ENCODE measurements around the gene CDH12. TPM values are rescaled to one million over a fixed set of nuclear protein-coding genes. Genes with fewer than 3 reads are reported as not detected.

Gene CDH12
- total RNA-seq, 1 donor from 2014 or later, result not detected

GRCh38 chr5:22314548-22314947, 538.6 kb downstream of the CDH12 start:
- Histone ChIP-seq H3K9ac (ENCODE audit: low read length) (no peak overlapping the region), H4K20me1 (ENCODE audit: insufficient read depth, low read length) (no peaks in the 10 kb centered on the region), H3K4me2 (ENCODE audit: low read length) (no peak overlapping the region), H3K27me3 (ENCODE audit: insufficient read depth, low read length) (no peaks in the 10 kb centered on the region), H2AFZ (ENCODE audit: low read depth, low read length) (no peak overlapping the region), H3K36me3 (ENCODE audit: insufficient read depth, low read length) (no peaks in the 10 kb centered on the region), H3K27ac (ENCODE audit: low read depth, low read length) (no peak overlapping the region), H3K79me2 (ENCODE audit: insufficient read depth, low read length) (no peaks in the 10 kb centered on the region), H3K9me3 (ENCODE audit: insufficient read depth, low read depth, low read length) (no peaks in the 10 kb centered on the region), H3K4me3 (ENCODE audit: insufficient read depth, low read depth, low read length) (no peak overlapping the region), H3K4me1 (ENCODE audit: insufficient read depth, low read length) (no peaks in the 10 kb centered on the region)
- Mint-ChIP-seq H3K27me3 (ENCODE audit: low read depth, unreplicated experiment) (no peaks in the 10 kb centered on the region), H3K36me3 (ENCODE audit: low read depth, unreplicated experiment) (no peaks in the 10 kb centered on the region), H3K27ac (ENCODE audit: unreplicated experiment) (no peak overlapping the region), H3K4me3 (ENCODE audit: unreplicated experiment) (no peak overlapping the region), H3K9me3 (ENCODE audit: unreplicated experiment) (no peaks in the 10 kb centered on the region), H3K4me1 (ENCODE audit: low read depth, unreplicated experiment) (no peaks in the 10 kb centered on the region)
- DNase-seq (ENCODE audit: low read depth), result no peak
- TF ChIP-seq EZH2 (IDR thresholded peaks at IDR 0.05; ENCODE audit: insufficient read depth, low read length), result no peak
- no peak for TF ChIP-seq CTCF (IDR thresholded peaks at IDR 0.05; ENCODE audit: insufficient read depth, low read depth, low read length)
- no peak for FAIRE-seq

- TF ChIP-seq CTCF (IDR thresholded peaks at IDR 0.05; ENCODE audit: insufficient read depth, low read depth, low read length), result no peak
- TF ChIP-seq EZH2 (IDR thresholded peaks at IDR 0.05; ENCODE audit: insufficient read depth, low read length), result no peak
Measured at GRCh38 chr5:22306011-22306410, 547.1 kb downstream of the CDH12 start.

DNA sequence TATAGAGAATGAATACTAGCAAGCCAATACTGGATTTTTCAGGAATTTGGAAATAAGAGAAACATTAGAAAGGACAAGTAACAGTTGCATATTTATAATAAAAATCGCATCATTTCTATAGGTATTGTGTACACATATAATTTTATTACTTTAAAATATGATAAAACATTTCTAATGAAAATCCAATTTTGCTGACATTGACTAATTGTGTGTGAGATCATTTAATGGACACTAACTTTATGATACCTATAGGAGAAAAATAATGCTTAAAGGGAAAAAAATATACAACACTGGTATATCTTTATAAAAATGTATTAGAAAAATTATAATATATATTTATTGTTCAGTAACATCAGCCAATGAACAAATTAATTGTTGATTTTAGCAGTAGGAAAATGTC, 557.3 kb downstream of the CDH12 start:
- Histone ChIP-seq H3K27me3 (ENCODE audit: insufficient read depth, low read length) (no peaks in the 10 kb centered on the region), H3K27ac (ENCODE audit: low read depth, low read length) (no peak overlapping the region), H4K20me1 (ENCODE audit: insufficient read depth, low read length) (no peaks in the 10 kb centered on the region), H3K4me2 (ENCODE audit: low read length) (no peak overlapping the region), H3K4me3 (ENCODE audit: insufficient read depth, low read depth, low read length) (no peak overlapping the region), H2AFZ (ENCODE audit: low read depth, low read length) (no peak overlapping the region), H3K36me3 (ENCODE audit: insufficient read depth, low read length) (no peaks in the 10 kb centered on the region), H3K79me2 (ENCODE audit: insufficient read depth, low read length) (no peaks in the 10 kb centered on the region), H3K9me3 (ENCODE audit: insufficient read depth, low read depth, low read length) (no peaks in the 10 kb centered on the region), H3K4me1 (ENCODE audit: insufficient read depth, low read length) (no peaks in the 10 kb centered on the region), H3K9ac (ENCODE audit: low read length) (no peak overlapping the region)
- Mint-ChIP-seq H3K27me3 (ENCODE audit: low read depth, unreplicated experiment) (no peaks in the 10 kb centered on the region), H3K4me1 (ENCODE audit: low read depth, unreplicated experiment) (no peaks in the 10 kb centered on the region), H3K27ac (ENCODE audit: unreplicated experiment) (no peak overlapping the region), H3K4me3 (ENCODE audit: unreplicated experiment) (no peak overlapping the region), H3K36me3 (ENCODE audit: low read depth, unreplicated experiment) (no peaks in the 10 kb centered on the region), H3K9me3 (ENCODE audit: unreplicated experiment) (peaks cover 9% of the 10 kb centered on the region)
- no peak for DNase-seq (ENCODE audit: low read depth)
- TF ChIP-seq CTCF (IDR thresholded peaks at IDR 0.05; ENCODE audit: insufficient read depth, low read depth, low read length), result no peak
- no peak for TF ChIP-seq EZH2 (IDR thresholded peaks at IDR 0.05; ENCODE audit: insufficient read depth, low read length)
- FAIRE-seq, result no peak

More at GRCh38 chr5:22306011-22306410, 547.1 kb downstream of the CDH12 start:
- H3K36me3 Mint-ChIP-seq (ENCODE audit: low read depth, unreplicated experiment), result no peaks in the 10 kb centered on the region
- Histone ChIP-seq H3K4me2 (ENCODE audit: low read length) (no peak overlapping the region), H3K79me2 (ENCODE audit: insufficient read depth, low read length) (no peaks in the 10 kb centered on the region), H3K4me3 (ENCODE audit: insufficient read depth, low read depth, low read length) (no peak overlapping the region), H3K9me3 (ENCODE audit: insufficient read depth, low read depth, low read length) (no peaks in the 10 kb centered on the region), H3K27me3 (ENCODE audit: insufficient read depth, low read length) (no peaks in the 10 kb centered on the region), H2AFZ (ENCODE audit: low read depth, low read length) (no peak overlapping the region), H4K20me1 (ENCODE audit: insufficient read depth, low read length) (no peaks in the 10 kb centered on the region), H3K36me3 (ENCODE audit: insufficient read depth, low read length) (no peaks in the 10 kb centered on the region), H3K27ac (ENCODE audit: low read depth, low read length) (no peak overlapping the region), H3K9ac (ENCODE audit: low read length) (no peak overlapping the region), H3K4me1 (ENCODE audit: insufficient read depth, low read length) (no peaks in the 10 kb centered on the region)
- no peaks in the 10 kb centered on the region for H3K9me3 Mint-ChIP-seq (ENCODE audit: unreplicated experiment)
- H3K4me3 Mint-ChIP-seq (ENCODE audit: unreplicated experiment), result no peak overlapping the region
- DNase-seq (ENCODE audit: low read depth) (no peak), FAIRE-seq (no peak)
- H3K27me3 Mint-ChIP-seq (ENCODE audit: low read depth, unreplicated experiment), result no peaks in the 10 kb centered on the region
- no peaks in the 10 kb centered on the region for H3K4me1 Mint-ChIP-seq (ENCODE audit: low read depth, unreplicated experiment)
- no peak overlapping the region for H3K27ac Mint-ChIP-seq (ENCODE audit: unreplicated experiment)
